Breast epithelium (tissue), 3 donors: ENCODE results near the gene ITIH3.

Source experiments
- POLR2A ChIP-seq: fragments of 450-650 bp; IDR thresholded peaks from one replicate; pipeline ENCODE4 v1.6.1; 2016; ENCODE audit warnings: antibody characterized with exemption, mild to moderate bottlenecking, moderate library complexity
- TF ChIP-seq, protein P1 (sequence below), 3 donors: fragments of 450-650 bp; IDR thresholded peaks; one replicate each; pipeline ENCODE4 v1.5.1; 2016 to 2017; ENCODE audit warnings: antibody characterized with exemption in 3 of 3, mild to moderate bottlenecking in 3 of 3, moderate library complexity in 3 of 3

DNA sequence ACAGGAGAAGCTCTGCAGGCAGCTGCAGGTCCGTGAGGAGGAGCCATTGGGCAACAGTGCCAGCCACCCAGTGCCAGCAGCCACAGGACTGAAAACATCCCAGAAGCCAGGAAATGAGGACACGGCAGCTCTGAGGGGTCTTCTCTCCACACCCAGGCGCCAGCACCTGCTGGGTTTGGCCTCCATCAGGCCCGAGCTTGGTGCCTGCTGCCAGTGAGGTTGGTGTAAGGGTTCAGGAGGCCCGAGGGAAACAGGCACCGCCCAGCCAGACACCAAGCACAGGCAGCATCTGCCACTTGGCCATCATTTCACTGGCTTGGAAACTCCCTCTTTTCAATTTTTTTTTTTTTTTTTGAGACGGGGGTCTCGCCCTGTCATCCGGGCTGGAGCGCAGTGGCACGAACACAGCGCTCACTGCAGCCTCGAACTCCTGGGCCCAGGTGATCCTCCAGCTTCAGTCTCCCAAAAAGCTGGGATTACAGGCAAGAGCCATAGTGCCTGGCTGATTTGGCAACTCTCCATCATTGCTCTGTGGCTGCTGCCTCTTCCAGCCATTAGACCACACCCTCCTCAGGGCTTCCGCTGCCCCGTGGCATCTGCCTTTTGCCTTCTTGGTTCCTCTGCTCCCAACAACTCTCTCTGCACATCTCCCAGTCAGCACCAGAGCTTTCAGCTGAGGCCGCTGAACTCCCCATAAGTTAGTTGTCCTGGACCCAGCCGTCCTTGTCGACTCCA is 1.5 kb upstream of the ITIH3 start:
- TF ChIP-seq, protein P1, sequence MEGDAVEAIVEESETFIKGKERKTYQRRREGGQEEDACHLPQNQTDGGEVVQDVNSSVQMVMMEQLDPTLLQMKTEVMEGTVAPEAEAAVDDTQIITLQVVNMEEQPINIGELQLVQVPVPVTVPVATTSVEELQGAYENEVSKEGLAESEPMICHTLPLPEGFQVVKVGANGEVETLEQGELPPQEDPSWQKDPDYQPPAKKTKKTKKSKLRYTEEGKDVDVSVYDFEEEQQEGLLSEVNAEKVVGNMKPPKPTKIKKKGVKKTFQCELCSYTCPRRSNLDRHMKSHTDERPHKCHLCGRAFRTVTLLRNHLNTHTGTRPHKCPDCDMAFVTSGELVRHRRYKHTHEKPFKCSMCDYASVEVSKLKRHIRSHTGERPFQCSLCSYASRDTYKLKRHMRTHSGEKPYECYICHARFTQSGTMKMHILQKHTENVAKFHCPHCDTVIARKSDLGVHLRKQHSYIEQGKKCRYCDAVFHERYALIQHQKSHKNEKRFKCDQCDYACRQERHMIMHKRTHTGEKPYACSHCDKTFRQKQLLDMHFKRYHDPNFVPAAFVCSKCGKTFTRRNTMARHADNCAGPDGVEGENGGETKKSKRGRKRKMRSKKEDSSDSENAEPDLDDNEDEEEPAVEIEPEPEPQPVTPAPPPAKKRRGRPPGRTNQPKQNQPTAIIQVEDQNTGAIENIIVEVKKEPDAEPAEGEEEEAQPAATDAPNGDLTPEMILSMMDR (IDR thresholded peaks at IDR 0.05), result no peak
- TF ChIP-seq POLR2A, result no peak
